ENCODE measurements around the gene HSPA4L. TPM values are rescaled to one million over a fixed set of nuclear protein-coding genes. Genes with fewer than 3 reads are reported as not detected.

The HSPA4L gene
- total and polyA plus RNA-seq, 2 donors (not counting 3 experiments of a cell fraction or from before 2014, with no cell fraction given), result 1.3 to 12.4 TPM

GRCh38 chr4:127788517-127788916 lies 6.4 kb downstream of the HSPA4L start:
- DNase-seq (ENCODE audit: low read depth, low spot score), result no peak
- intact Hi-C loops (cut with micrococcal nuclease), result no loop called here

GRCh38 chr4:127791391-127791790 lies 9.3 kb downstream of the HSPA4L start:
- CTCF ChIA-PET, result no interaction called here
- no peak overlapping the region for H3K4me2 ChIP-seq (ENCODE audit: insufficient read depth, low read length)
- no peaks in the 10 kb centered on the region for H3K79me2 ChIP-seq (ENCODE audit: control insufficient read depth, insufficient read depth, low read length)
- no peaks in the 10 kb centered on the region for H3K4me1 ChIP-seq (ENCODE audit: control insufficient read depth, extremely low read depth, insufficient read depth, low read length)
- no peak overlapping the region for H3K9ac ChIP-seq (replicated peaks; ENCODE audit: extremely low read depth, insufficient read depth, low read length)
- H2AFZ ChIP-seq (ENCODE audit: low read depth, low read length), result no peak overlapping the region
- POLR2A ChIA-PET, result no interaction called here
- no peak overlapping the region for H3K4me3 ChIP-seq (replicated peaks in 1 of 3; ENCODE audit: insufficient read depth in 1 of 3, low read depth in 1 of 3, low read length in 3 of 3)
- H3K27me3 ChIP-seq (ENCODE audit: control insufficient read depth in 2 of 2, insufficient read depth in 2 of 2, low read length in 2 of 2), result no peaks in the 10 kb centered on the region
- BruUV-seq (replicated peaks), result no TSS peak
- FAIRE-seq (no peak), DNase-seq (ENCODE audit: low read depth, low spot score) (no peak)
- H3K36me3 ChIP-seq (ENCODE audit: control insufficient read depth in 2 of 2, extremely low read depth in 1 of 2, insufficient read depth in 2 of 2, low read length in 2 of 2), result no peaks in the 10 kb centered on the region
- H4K20me1 ChIP-seq (replicated peaks; ENCODE audit: control insufficient read depth, extremely low read depth, insufficient read depth, low read length), result no peaks in the 10 kb centered on the region
- no peaks in the 10 kb centered on the region for H3K9me1 ChIP-seq (replicated peaks; ENCODE audit: control insufficient read depth, extremely low read depth, insufficient read depth, low read length)
- dilution Hi-C loops (cut with MboI; ENCODE audit: extremely low pct_ligation_motif_present, low sequenced_read_pairs) (no loop called here), intact Hi-C loops (cut with micrococcal nuclease) (no loop called here)
- TF ChIP-seq MAX (IDR thresholded peaks at IDR 0.05; ENCODE audit: insufficient read depth, insufficient read length), result no peak
- no peak overlapping the region for H3K27ac ChIP-seq (ENCODE audit: insufficient read depth, low read depth, low read length)
- no peaks in the 10 kb centered on the region for H3K9me3 ChIP-seq (replicated peaks; ENCODE audit: control insufficient read depth, insufficient read depth, low read length)

More at GRCh38 chr4:127788517-127788916, 6.4 kb downstream of the HSPA4L start:
- no peaks in the 10 kb centered on the region for H3K27me3 ChIP-seq (ENCODE audit: control insufficient read depth in 2 of 2, insufficient read depth in 2 of 2, low read length in 2 of 2)
- H3K79me2 ChIP-seq (ENCODE audit: control insufficient read depth, insufficient read depth, low read length), result no peaks in the 10 kb centered on the region
- TF ChIP-seq MAX (IDR thresholded peaks at IDR 0.05; ENCODE audit: insufficient read depth, insufficient read length), result no peak
- no peak for TF ChIP-seq GATA2 (IDR thresholded peaks at IDR 0.05; ENCODE audit: insufficient read depth, insufficient read length, low read depth, low read length)
- CTCF ChIA-PET, result interaction anchor here (0.9 to 1.7 kb wide), 2 partner anchors 9 to 11 kb away, joined by 3 to 4 read pairs; no protein-coding TSS in a partner anchor
- no peaks in the 10 kb centered on the region for H4K20me1 ChIP-seq (replicated peaks; ENCODE audit: control insufficient read depth, extremely low read depth, insufficient read depth, low read length)
- no peak overlapping the region for H2AFZ ChIP-seq (ENCODE audit: low read depth, low read length)
- no peaks in the 10 kb centered on the region for H3K9me3 ChIP-seq (replicated peaks; ENCODE audit: control insufficient read depth, insufficient read depth, low read length)
- H3K36me3 ChIP-seq (ENCODE audit: control insufficient read depth in 2 of 2, extremely low read depth in 1 of 2, insufficient read depth in 2 of 2, low read length in 2 of 2), result no peaks in the 10 kb centered on the region
- H3K27ac ChIP-seq (ENCODE audit: insufficient read depth, low read depth, low read length), result no peak overlapping the region
- no peak overlapping the region for H3K9ac ChIP-seq (replicated peaks; ENCODE audit: extremely low read depth, insufficient read depth, low read length)
- FAIRE-seq, result no peak
- POLR2A ChIA-PET, result no interaction called here
- no TSS peak for BruUV-seq (replicated peaks)
- H3K9me1 ChIP-seq (replicated peaks; ENCODE audit: control insufficient read depth, extremely low read depth, insufficient read depth, low read length), result no peaks in the 10 kb centered on the region
- no peaks in the 10 kb centered on the region for H3K4me1 ChIP-seq (ENCODE audit: control insufficient read depth, extremely low read depth, insufficient read depth, low read length)
- no peak overlapping the region for H3K4me3 ChIP-seq (replicated peaks in 1 of 3; ENCODE audit: insufficient read depth in 1 of 3, low read depth in 1 of 3, low read length in 3 of 3)
- no peak overlapping the region for H3K4me2 ChIP-seq (ENCODE audit: insufficient read depth, low read length)
- dilution Hi-C loops (cut with MboI; ENCODE audit: extremely low pct_ligation_motif_present, low sequenced_read_pairs), result no loop called here

Data from endothelial cell of umbilical vein (primary cell).